Mesenchymal stem cell (in vitro differentiated cells and primary cell): ENCODE measurements around the gene ZNF407.

Source experiments
- DNase-seq: peaks from one replicate; pipeline ENCODE4 v3.0.0-alpha.2; 2013
- H2AFZ ChIP-seq: one replicate; pipeline ENCODE4 v1.6.1; 2013; ENCODE audit warnings: low read depth, mild to moderate bottlenecking, control low read depth, inconsistent platforms, low read length, moderate library complexity
- H2AK5ac ChIP-seq: 2 replicates; pipeline ENCODE4 v1.6.1; 2013; ENCODE audit warnings: low read length, moderate library complexity, mild to moderate bottlenecking, inconsistent platforms; ENCODE audit not compliant: severe bottlenecking
- H2BK120ac ChIP-seq: one replicate; pipeline ENCODE4 v1.6.1; 2013; ENCODE audit warnings: low read depth, mild to moderate bottlenecking, inconsistent platforms, low read length, moderate library complexity
- H2BK12ac ChIP-seq, 2 experiments: one replicate each; pipeline ENCODE4 v1.6.1; 2013; ENCODE audit warnings: inconsistent platforms in 2 of 2, low read length in 2 of 2, mild to moderate bottlenecking in 2 of 2, moderate library complexity in 2 of 2, control low read depth in 1 of 2
- H2BK15ac ChIP-seq: one replicate; pipeline ENCODE4 v1.6.1; 2013; ENCODE audit warnings: mild to moderate bottlenecking, low read depth, inconsistent platforms; ENCODE audit not compliant: poor library complexity, severe bottlenecking
- H2BK5ac ChIP-seq: 2 replicates; pipeline ENCODE4 v1.6.1; 2013; ENCODE audit warnings: low read depth, mild to moderate bottlenecking, low read length, control low read depth, inconsistent platforms; ENCODE audit not compliant: poor library complexity, severe bottlenecking
- H3K14ac ChIP-seq, 2 experiments: one replicate each; pipeline ENCODE4 v1.6.1; 2013; ENCODE audit warnings: inconsistent platforms in 2 of 2, low read length in 2 of 2, control low read depth in 1 of 2, mild to moderate bottlenecking in 1 of 2, moderate library complexity in 1 of 2
- H3K18ac ChIP-seq, 2 experiments: one replicate each; pipeline ENCODE4 v1.6.1; 2013; ENCODE audit warnings: inconsistent platforms in 2 of 2, low read length in 2 of 2, control low read depth in 1 of 2, low read depth in 1 of 2, mild to moderate bottlenecking in 1 of 2
- H3K23ac ChIP-seq, 2 experiments: one replicate each; pipeline ENCODE4 v1.6.1; 2013; ENCODE audit warnings: inconsistent platforms in 2 of 2, low read length in 2 of 2, mild to moderate bottlenecking in 2 of 2, moderate library complexity in 2 of 2, control low read depth in 1 of 2
- H3K27ac ChIP-seq: 2 replicates; pipeline ENCODE4 v1.5.1; 2013; ENCODE audit warnings: mild to moderate bottlenecking, moderate library complexity, low read length, control low read depth, inconsistent platforms; ENCODE audit not compliant: poor library complexity, severe bottlenecking
- H3K27me3 ChIP-seq, 2 experiments: 2 replicates each; pipeline versions ENCODE4 v1.6.1 to v1.7.0; 2013; ENCODE audit warnings: low read length in 2 of 2, mild to moderate bottlenecking in 2 of 2, moderate library complexity in 2 of 2, control low read depth in 1 of 2, inconsistent platforms in 1 of 2; ENCODE audit not compliant: control insufficient read depth in 1 of 2, insufficient read depth in 1 of 2
- H3K36me3 ChIP-seq, 2 experiments: 2 replicates each; pipeline versions ENCODE4 v1.6.1 to v1.7.0; 2013; ENCODE audit warnings: low read length in 2 of 2, control low read depth in 1 of 2, inconsistent platforms in 1 of 2, low read depth in 1 of 2, mild to moderate bottlenecking in 1 of 2; ENCODE audit not compliant: insufficient read depth in 2 of 2, control insufficient read depth in 1 of 2
- H3K4ac ChIP-seq, 2 experiments: one replicate each; pipeline ENCODE4 v1.6.1; 2013; ENCODE audit warnings: inconsistent platforms in 2 of 2, low read length in 2 of 2, mild to moderate bottlenecking in 2 of 2, moderate library complexity in 2 of 2, control low read depth in 1 of 2, low read depth in 1 of 2
- H3K4me1 ChIP-seq: 2 replicates; pipeline ENCODE4 v1.6.1; 2013; ENCODE audit warnings: low read depth, low read length, control low read depth; ENCODE audit not compliant: control insufficient read depth, insufficient read depth
- H3K4me2 ChIP-seq: 2 replicates; pipeline ENCODE4 v1.6.1; 2013; ENCODE audit warnings: low read length, mild to moderate bottlenecking, inconsistent platforms; ENCODE audit not compliant: poor library complexity, severe bottlenecking
- H3K4me3 ChIP-seq, 2 experiments: 2 replicates each; pipeline versions ENCODE4 v1.5.1 to v1.7.0; 2013; ENCODE audit warnings: low read length in 2 of 2, mild to moderate bottlenecking in 2 of 2, control low read depth in 1 of 2, low read depth in 1 of 2; ENCODE audit not compliant: insufficient read depth in 1 of 2
- H3K79me1 ChIP-seq: replicated peaks from 2 replicates; pipeline ENCODE4 v1.6.1; 2013; ENCODE audit warnings: mild to moderate bottlenecking, control low read depth, low read length, inconsistent platforms; ENCODE audit not compliant: poor library complexity, severe bottlenecking
- H3K9ac ChIP-seq: 2 replicates; pipeline ENCODE4 v1.7.0; 2013; ENCODE audit warnings: mild to moderate bottlenecking, low read length, moderate library complexity
- H3K9me3 ChIP-seq: 2 replicates; pipeline ENCODE4 v1.7.0; 2013; ENCODE audit warnings: mild to moderate bottlenecking, low read length; ENCODE audit not compliant: control insufficient read depth
- H4K8ac ChIP-seq: one replicate; pipeline ENCODE4 v1.6.1; 2013; ENCODE audit warnings: inconsistent platforms, mild to moderate bottlenecking, low read length, moderate library complexity
- H4K91ac ChIP-seq: one replicate; pipeline ENCODE4 v1.6.1; 2013; ENCODE audit warnings: mild to moderate bottlenecking, low read length, inconsistent platforms
- WGBS: methylation state at CpG from one replicate; pipeline ENCODE4 v1.1.7; 2013; ENCODE audit warnings: mixed read lengths; 5-methylcytosine and 5-hydroxymethylcytosine counted together

The ZNF407 gene

GRCh38 chr18:75075429-75075841 is 477.8 kb downstream of the ZNF407 start:
- Histone ChIP-seq H2BK5ac (no peak overlapping the region), H3K9me3 (peaks cover 22% of the 10 kb centered on the region), H2BK12ac (no peak overlapping the region), H3K36me3 (no peaks in the 10 kb centered on the region), H3K14ac (no peak overlapping the region), H3K27ac (no peak overlapping the region), H3K9ac (no peak overlapping the region), H2BK15ac (no peak overlapping the region), H3K23ac (no peak overlapping the region), H3K4me1 (peaks cover 6% of the 10 kb centered on the region), H4K91ac (no peak overlapping the region), H3K79me1 (no peaks in the 10 kb centered on the region), H4K8ac (no peak overlapping the region), H3K27me3 (no peaks in the 10 kb centered on the region), H3K4me2 (no peak overlapping the region), H2AK5ac (no peak overlapping the region), H3K4me3 (no peak overlapping the region), H2BK120ac (no peak overlapping the region), H3K18ac (no peak overlapping the region), H2AFZ (no peak overlapping the region), H3K4ac (no peak overlapping the region)
- WGBS, result 93% methylated on average over 12 of the region's 12 CpGs
- no peak for DNase-seq

- Histone ChIP-seq H2AFZ (no peak overlapping the region), H3K79me1 (no peaks in the 10 kb centered on the region), H4K91ac (no peak overlapping the region), H3K36me3 (no peaks in the 10 kb centered on the region), H3K4me1 (peaks cover 2% of the 10 kb centered on the region), H2AK5ac (no peak overlapping the region), H4K8ac (no peak overlapping the region), H3K14ac (no peak overlapping the region), H3K9ac (no peak overlapping the region), H3K27me3 (no peaks in the 10 kb centered on the region), H2BK12ac (no peak overlapping the region), H3K18ac (no peak overlapping the region), H3K23ac (no peak overlapping the region), H3K4ac (no peak overlapping the region), H3K27ac (no peak overlapping the region), H2BK120ac (no peak overlapping the region), H3K4me3 (no peak overlapping the region), H3K9me3 (peaks cover 22% of the 10 kb centered on the region), H3K4me2 (no peak overlapping the region), H2BK15ac (no peak overlapping the region), H2BK5ac (no peak overlapping the region)
- DNase-seq, result no peak
- WGBS, result 88% methylated on average over 4 of the region's 5 CpGs
Observed at GRCh38 chr18:75076286-75076685, 478.6 kb downstream of the ZNF407 start.

- H4K8ac ChIP-seq, result no peak overlapping the region
- no peak overlapping the region for H2BK15ac ChIP-seq
- no peak overlapping the region for H3K9ac ChIP-seq
- H3K4me1 ChIP-seq, result no peaks in the 10 kb centered on the region
- no peak overlapping the region for H3K4me2 ChIP-seq
- no peak overlapping the region for H2AK5ac ChIP-seq
- 85% methylated on average over 8 of the region's 8 CpGs for WGBS
- no peak overlapping the region for H2BK5ac ChIP-seq
- no peaks in the 10 kb centered on the region for H3K36me3 ChIP-seq
- no peak overlapping the region for H2BK120ac ChIP-seq
- H2AFZ ChIP-seq, result no peak overlapping the region
- H3K23ac ChIP-seq, result no peak overlapping the region
- H3K18ac ChIP-seq, result no peak overlapping the region
- H3K14ac ChIP-seq, result no peak overlapping the region
- H3K9me3 ChIP-seq, result peaks cover 25% of the 10 kb centered on the region
- no peak overlapping the region for H3K27ac ChIP-seq
- H2BK12ac ChIP-seq, result no peak overlapping the region
- no peak for DNase-seq
- H3K79me1 ChIP-seq, result no peaks in the 10 kb centered on the region
- H3K27me3 ChIP-seq, result no peaks in the 10 kb centered on the region
- no peak overlapping the region for H3K4me3 ChIP-seq
- no peak overlapping the region for H3K4ac ChIP-seq
- H4K91ac ChIP-seq, result no peak overlapping the region
Observed at GRCh38 chr18:75081486-75081885, 483.8 kb downstream of the ZNF407 start.

DNA sequence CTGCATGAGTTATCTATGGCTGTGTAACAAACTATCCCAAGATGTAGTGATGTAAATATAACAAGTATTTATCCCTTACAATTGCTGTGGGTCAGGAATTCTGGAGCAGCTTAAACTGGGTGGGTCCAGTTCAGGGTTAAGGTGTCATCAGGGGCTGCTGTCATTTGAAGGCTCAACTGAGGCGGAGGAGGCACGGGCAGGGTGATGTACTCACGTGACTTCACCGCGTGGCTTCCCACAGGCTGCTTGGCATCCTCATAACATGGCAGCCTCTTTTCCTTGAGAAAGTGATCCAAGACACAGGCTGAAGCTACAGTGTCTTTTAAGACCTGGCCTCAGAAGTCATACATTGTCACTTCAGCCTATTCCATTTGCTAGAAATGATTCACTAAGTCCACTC is 485.5 kb downstream of the ZNF407 start:
- Histone ChIP-seq H3K4me1 (no peaks in the 10 kb centered on the region), H3K9ac (no peak overlapping the region), H3K23ac (no peak overlapping the region), H2AK5ac (no peak overlapping the region), H3K4ac (no peak overlapping the region), H3K27ac (no peak overlapping the region), H2BK12ac (no peak overlapping the region), H3K14ac (no peak overlapping the region), H2AFZ (no peak overlapping the region), H4K91ac (no peak overlapping the region), H2BK15ac (no peak overlapping the region), H3K27me3 (no peaks in the 10 kb centered on the region), H3K4me3 (no peak overlapping the region), H3K79me1 (no peaks in the 10 kb centered on the region), H3K18ac (no peak overlapping the region), H3K36me3 (no peaks in the 10 kb centered on the region), H3K9me3 (peaks cover 10% of the 10 kb centered on the region), H4K8ac (no peak overlapping the region), H3K4me2 (no peak overlapping the region), H2BK5ac (no peak overlapping the region), H2BK120ac (no peak overlapping the region)
- 100% methylated on average over 5 of the region's 5 CpGs for WGBS
- no peak for DNase-seq
